GM12878 (cell line): Measurements from ENCODE around the gene ARHGDIG. TPM values are rescaled to one million over a fixed set of nuclear protein-coding genes. Genes with fewer than 3 reads are reported as not detected.

Source experiments
- ATAC-seq: fragments of 200-7000 bp; cut with Tn5 transposase; 3 replicates; pipeline ENCODE4 v1.9.1; 2020; ENCODE audit warnings: mild to moderate bottlenecking, moderate library complexity
- BruUV-seq: library from RNA; stranded (reverse); fragments of 400-500 nt; replicated peaks from 2 replicates; lab custom pipeline; 2021; lab: Mats Ljungman, UMichigan
- CTCF ChIA-PET: fragments of 300-600 bp; sonication (Branson Sonifier 250); formaldehyde crosslinking; extraction: SDS; loops from one replicate; lab custom pipeline; 2021; ENCODE audit warnings: inconsistent platforms; lab: Yijun Ruan, JAX
- POLR2A ChIA-PET: fragments of 350-600 bp; formaldehyde crosslinking; extraction: SDS; loops from one replicate; lab custom pipeline; 2021; ENCODE audit warnings: inconsistent platforms; lab: Charles Lee
- RAD21 ChIA-PET: fragments of 300-600 bp; sonication (Branson Sonifier 250); formaldehyde crosslinking; loops from one replicate; lab custom pipeline; 2023; ENCODE audit warnings: antibody characterized with exemption; ENCODE audit not compliant: unreplicated experiment; lab: Charles Lee
- SMC1A ChIA-PET: fragments of 300-600 bp; sonication (Branson Sonifier 250); formaldehyde crosslinking; loops from one replicate; lab custom pipeline; 2023; ENCODE audit not compliant: unreplicated experiment, uncharacterized antibody; lab: Charles Lee
- DNase-seq: peaks from one replicate; pipeline ENCODE4 v3.0.0-alpha.2; 2011; ENCODE audit warnings: low read depth, low spot score
- FAIRE-seq: peaks from 3 replicates; lab custom pipeline; 2011; peaks lifted over from hg19 to GRCh38; lab: Jason Lieb, UNC
- H2AFZ ChIP-seq: 2 replicates; pipeline ENCODE4 v1.6.0; 2011; ENCODE audit warnings: low read depth, low read length, control low read depth; ENCODE audit not compliant: control insufficient read depth
- H3K27ac ChIP-seq: 2 replicates; pipeline ENCODE4 v1.5.1; 2011; ENCODE audit warnings: control low read depth; ENCODE audit not compliant: control insufficient read depth, insufficient read depth
- H3K27me3 ChIP-seq, 2 experiments: replicated peaks in 1 of 2; 2 replicates each; pipeline versions ENCODE4 v1.6.0 to v1.6.1; 2011; ENCODE audit warnings: low read length in 1 of 2; ENCODE audit not compliant: control insufficient read depth in 2 of 2, insufficient read depth in 2 of 2
- H3K36me3 ChIP-seq, 2 experiments: 2 replicates each; pipeline ENCODE4 v1.5.1; 2011; ENCODE audit warnings: low read length in 1 of 2; ENCODE audit not compliant: control insufficient read depth in 2 of 2, insufficient read depth in 2 of 2
- H3K4me1 ChIP-seq: 2 replicates; pipeline ENCODE4 v1.6.1; 2011; ENCODE audit warnings: mild to moderate bottlenecking, low read length, moderate library complexity, mixed read lengths; ENCODE audit not compliant: control insufficient read depth, insufficient read depth
- H3K4me2 ChIP-seq: 2 replicates; pipeline ENCODE4 v1.6.0; 2011; ENCODE audit warnings: control low read depth; ENCODE audit not compliant: control insufficient read depth, insufficient read depth
- H3K4me3 ChIP-seq: fragments of 200-600 bp; sonication (generic); 2 replicates; pipeline ENCODE4 v1.5.1; 2016
- H3K79me2 ChIP-seq: 2 replicates; pipeline ENCODE4 v1.6.0; 2011; ENCODE audit warnings: low read length; ENCODE audit not compliant: control insufficient read depth, insufficient read depth
- H3K9ac ChIP-seq: 2 replicates; pipeline ENCODE4 v1.8.0; 2011; ENCODE audit warnings: low read length, control low read depth, mixed read lengths; ENCODE audit not compliant: control insufficient read depth, insufficient read depth
- H3K9me3 ChIP-seq: replicated peaks from 3 replicates; pipeline ENCODE4 v1.5.1; 2011; ENCODE audit warnings: mild to moderate bottlenecking, low read length; ENCODE audit not compliant: control insufficient read depth, insufficient read depth
- H4K20me1 ChIP-seq: 2 replicates; pipeline ENCODE4 v1.6.0; 2011; ENCODE audit not compliant: control insufficient read depth, insufficient read depth
- NFIC ChIP-seq: IDR thresholded peaks from 2 replicates; pipeline ENCODE4 v1.6.1; 2012; ENCODE audit warnings: low read depth, mild to moderate bottlenecking, inconsistent platforms, low read length, moderate library complexity
- SIX5 ChIP-seq: IDR thresholded peaks from 2 replicates; pipeline ENCODE4 v1.6.1; 2011; ENCODE audit warnings: mild to moderate bottlenecking, low read depth, low read length, moderate library complexity; ENCODE audit not compliant: severe bottlenecking
- ZNF217 ChIP-seq: fragments of 450-650 bp; IDR thresholded peaks from 2 replicates; pipeline ENCODE4 v1.6.1; 2017; ENCODE audit warnings: antibody characterized with exemption, mild to moderate bottlenecking
- WGBS: methylation state at CpG from one replicate; pipeline ENCODE4 v1.1.6; 2016; ENCODE audit warnings: low lambda C conversion rate; ENCODE audit not compliant: insufficient replicate concordance, insufficient coverage; ENCODE audit errors: missing lambda C conversion rate; 5-methylcytosine and 5-hydroxymethylcytosine counted together
- in situ Hi-C: fragments of 300-500 bp; cut with MboI; formaldehyde crosslinking; loops from 9 replicates; pipeline ENCODE4 v1.14.3; 2018; ENCODE audit warnings: mixed read lengths
- intact Hi-C: fragments of 100-400 bp; cut with micrococcal nuclease; formaldehyde crosslinking; loops from one replicate; pipeline ENCODE4 v1.14.2; 2022; ENCODE audit not compliant: unreplicated experiment
- polyA plus RNA-seq, 11 experiments: library from polyadenylated mRNA; depleted of rRNA in 4 of 11; unstranded in 6 of 11; stranded (reverse) in 5 of 11; fragments of >200 nt; fragmentation: Nextera tagmentation in 4 of 11; fragmentation: Illumina TruSeq in 1 of 11; extraction: Ambion mirVana in 4 of 11; extraction: Trizol in 1 of 11; gene quantifications; 1 replicate in 1 of 11; 2 replicates in 10 of 11; pipeline versions ENCODE4 v1.2.1 to v1.2.3, GENCODE V29; 2011 to 2016; ENCODE audit warnings: inconsistent platforms in 2 of 11, missing spikeins in 2 of 11, low read depth in 1 of 11
- total RNA-seq, 4 experiments: library from RNA; depleted of rRNA in 3 of 4; stranded (reverse); fragments of >200 nt in 3 of 4; fragmentation: Illumina TruSeq in 1 of 4; extraction: Trizol in 1 of 4; gene quantifications; 2 replicates each; pipeline versions ENCODE4 v1.2.1 to v1.2.3, GENCODE V29; 2013 to 2021
- TF ChIP-seq, protein P1 (sequence below), 3 experiments: IDR thresholded peaks in 2 of 3; conservative IDR thresholded peaks in 1 of 3; 2 replicates each; pipeline ENCODE4 v1.5.1; 2011; ENCODE audit warnings: low read depth in 3 of 3, low read length in 3 of 3, mild to moderate bottlenecking in 3 of 3, control low read depth in 2 of 3, moderate library complexity in 2 of 3, inconsistent platforms in 1 of 3, mixed read lengths in 1 of 3; ENCODE audit not compliant: control insufficient read depth in 2 of 3, insufficient read depth in 1 of 3; ENCODE audit errors: extremely low read depth in 1 of 3
- TF ChIP-seq, protein P2 (sequence below): IDR thresholded peaks from 2 replicates; pipeline ENCODE4 v1.6.1; 2011; ENCODE audit warnings: low read depth, low read length, improper control_type of control experiment, borderline replicate concordance
- TF ChIP-seq, protein P3 (sequence below): IDR thresholded peaks from 2 replicates; pipeline ENCODE4 v1.6.1; 2012; ENCODE audit warnings: mild to moderate bottlenecking, low read depth, low read length

Gene ARHGDIG
- total and polyA plus RNA-seq, 10 of the 15 experiments (the other 5 are each of a cell fraction or from before 2014, with no cell fraction given): not detected

DNA sequence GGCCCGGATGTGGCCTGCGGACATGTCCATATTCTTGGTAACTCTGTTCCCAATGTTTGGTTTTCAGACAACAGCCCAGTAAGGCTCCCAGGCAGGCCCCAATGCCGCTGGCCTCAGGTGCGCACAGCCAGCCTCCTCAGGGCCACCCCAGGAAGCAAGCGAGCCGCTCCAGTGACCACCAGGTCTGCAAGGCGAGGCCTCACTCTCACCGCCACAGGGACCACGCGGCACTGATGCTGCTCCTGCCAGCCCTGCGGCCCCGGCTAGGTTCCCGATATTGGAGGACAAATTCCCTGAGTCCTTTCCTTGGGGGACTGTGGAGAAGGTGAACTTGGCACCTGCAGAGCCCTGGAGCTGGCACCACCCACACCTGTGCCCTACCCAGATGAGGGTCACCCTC lies 21.6 kb downstream of the ARHGDIG start:
- no peak for TF ChIP-seq ZNF217
- H3K4me1 ChIP-seq: no peaks in the 10 kb centered on the region
- no peak for FAIRE-seq
- H3K9ac ChIP-seq: no peak overlapping the region
- H3K27me3 ChIP-seq: no peaks in the 10 kb centered on the region
- 98% methylated on average over 13 of the region's 13 CpGs for WGBS
- DNase-seq: no peak
- POLR2A ChIA-PET: no interaction called here
- in situ Hi-C loops (no loop called here), intact Hi-C loops (no loop called here)
- RAD21 ChIA-PET: no interaction called here
- ATAC-seq: no peak
- SMC1A ChIA-PET: no interaction called here
- no peak overlapping the region for H3K4me3 ChIP-seq
- no peak overlapping the region for H3K27ac ChIP-seq
- BruUV-seq: no TSS peak
- CTCF ChIA-PET: no interaction called here
- no peaks in the 10 kb centered on the region for H3K9me3 ChIP-seq
- no peaks in the 10 kb centered on the region for H4K20me1 ChIP-seq
- H3K4me2 ChIP-seq: no peak overlapping the region
- no peak overlapping the region for H2AFZ ChIP-seq
- H3K79me2 ChIP-seq: no peaks in the 10 kb centered on the region
- peaks cover 3 to 10% of the 10 kb centered on the region in 2 experiments; a peak in 3 of 4 replicates for H3K36me3 ChIP-seq

DNA sequence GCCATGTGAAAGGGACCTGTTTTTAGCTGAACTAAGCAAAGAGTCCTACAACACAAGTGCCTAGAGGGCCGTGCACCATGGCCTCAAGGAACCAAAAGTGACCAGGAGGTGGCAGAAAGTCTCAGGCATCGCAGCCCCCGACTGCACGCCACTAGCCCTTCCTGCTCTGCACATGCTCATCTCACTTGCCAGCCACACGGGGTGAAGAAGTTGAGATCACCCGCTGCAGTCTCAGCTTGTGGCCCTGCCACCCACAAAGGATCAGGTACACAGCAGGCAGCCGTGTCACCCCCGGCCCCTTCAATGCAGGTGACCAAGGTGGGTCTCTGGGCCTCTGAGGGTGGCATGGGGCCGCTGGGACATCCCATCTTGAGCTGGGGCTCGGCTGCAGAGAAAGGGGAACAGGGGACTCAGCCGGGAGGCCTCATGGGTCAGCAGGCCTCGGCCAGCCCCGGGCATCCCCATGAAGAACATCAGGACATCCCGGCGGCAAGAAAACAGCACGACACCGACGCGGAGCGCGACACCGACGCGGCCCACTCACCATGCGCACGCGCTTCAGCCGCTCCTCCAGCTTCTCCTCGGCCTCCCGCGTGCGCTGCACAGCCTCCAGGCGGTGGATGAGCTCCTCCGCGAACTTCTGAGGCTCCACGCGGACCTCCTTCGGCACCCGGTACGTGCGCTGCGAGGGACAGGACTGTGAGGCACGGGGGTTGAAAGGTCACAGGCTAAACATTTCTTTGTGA lies 23.5 kb downstream of the ARHGDIG start:
- BruUV-seq: no TSS peak
- TF ChIP-seq, protein P1, sequence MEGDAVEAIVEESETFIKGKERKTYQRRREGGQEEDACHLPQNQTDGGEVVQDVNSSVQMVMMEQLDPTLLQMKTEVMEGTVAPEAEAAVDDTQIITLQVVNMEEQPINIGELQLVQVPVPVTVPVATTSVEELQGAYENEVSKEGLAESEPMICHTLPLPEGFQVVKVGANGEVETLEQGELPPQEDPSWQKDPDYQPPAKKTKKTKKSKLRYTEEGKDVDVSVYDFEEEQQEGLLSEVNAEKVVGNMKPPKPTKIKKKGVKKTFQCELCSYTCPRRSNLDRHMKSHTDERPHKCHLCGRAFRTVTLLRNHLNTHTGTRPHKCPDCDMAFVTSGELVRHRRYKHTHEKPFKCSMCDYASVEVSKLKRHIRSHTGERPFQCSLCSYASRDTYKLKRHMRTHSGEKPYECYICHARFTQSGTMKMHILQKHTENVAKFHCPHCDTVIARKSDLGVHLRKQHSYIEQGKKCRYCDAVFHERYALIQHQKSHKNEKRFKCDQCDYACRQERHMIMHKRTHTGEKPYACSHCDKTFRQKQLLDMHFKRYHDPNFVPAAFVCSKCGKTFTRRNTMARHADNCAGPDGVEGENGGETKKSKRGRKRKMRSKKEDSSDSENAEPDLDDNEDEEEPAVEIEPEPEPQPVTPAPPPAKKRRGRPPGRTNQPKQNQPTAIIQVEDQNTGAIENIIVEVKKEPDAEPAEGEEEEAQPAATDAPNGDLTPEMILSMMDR (IDR thresholded peaks at IDR 0.05 in 2 of 3, conservative IDR thresholded peaks at IDR 0.05 in 1 of 3; ENCODE audit: control insufficient read depth in 2 of 3, extremely low read depth in 1 of 3, insufficient read depth in 1 of 3, low read depth in 3 of 3, low read length in 3 of 3): peak in 1 of 3 experiments; percentile 8; a peak in 1 of 6 replicates
- TF ChIP-seq SIX5 (no peak), NFIC (no peak)
- TF ChIP-seq, protein P2, sequence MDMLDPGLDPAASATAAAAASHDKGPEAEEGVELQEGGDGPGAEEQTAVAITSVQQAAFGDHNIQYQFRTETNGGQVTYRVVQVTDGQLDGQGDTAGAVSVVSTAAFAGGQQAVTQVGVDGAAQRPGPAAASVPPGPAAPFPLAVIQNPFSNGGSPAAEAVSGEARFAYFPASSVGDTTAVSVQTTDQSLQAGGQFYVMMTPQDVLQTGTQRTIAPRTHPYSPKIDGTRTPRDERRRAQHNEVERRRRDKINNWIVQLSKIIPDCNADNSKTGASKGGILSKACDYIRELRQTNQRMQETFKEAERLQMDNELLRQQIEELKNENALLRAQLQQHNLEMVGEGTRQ: no peak
- TF ChIP-seq, protein P3, sequence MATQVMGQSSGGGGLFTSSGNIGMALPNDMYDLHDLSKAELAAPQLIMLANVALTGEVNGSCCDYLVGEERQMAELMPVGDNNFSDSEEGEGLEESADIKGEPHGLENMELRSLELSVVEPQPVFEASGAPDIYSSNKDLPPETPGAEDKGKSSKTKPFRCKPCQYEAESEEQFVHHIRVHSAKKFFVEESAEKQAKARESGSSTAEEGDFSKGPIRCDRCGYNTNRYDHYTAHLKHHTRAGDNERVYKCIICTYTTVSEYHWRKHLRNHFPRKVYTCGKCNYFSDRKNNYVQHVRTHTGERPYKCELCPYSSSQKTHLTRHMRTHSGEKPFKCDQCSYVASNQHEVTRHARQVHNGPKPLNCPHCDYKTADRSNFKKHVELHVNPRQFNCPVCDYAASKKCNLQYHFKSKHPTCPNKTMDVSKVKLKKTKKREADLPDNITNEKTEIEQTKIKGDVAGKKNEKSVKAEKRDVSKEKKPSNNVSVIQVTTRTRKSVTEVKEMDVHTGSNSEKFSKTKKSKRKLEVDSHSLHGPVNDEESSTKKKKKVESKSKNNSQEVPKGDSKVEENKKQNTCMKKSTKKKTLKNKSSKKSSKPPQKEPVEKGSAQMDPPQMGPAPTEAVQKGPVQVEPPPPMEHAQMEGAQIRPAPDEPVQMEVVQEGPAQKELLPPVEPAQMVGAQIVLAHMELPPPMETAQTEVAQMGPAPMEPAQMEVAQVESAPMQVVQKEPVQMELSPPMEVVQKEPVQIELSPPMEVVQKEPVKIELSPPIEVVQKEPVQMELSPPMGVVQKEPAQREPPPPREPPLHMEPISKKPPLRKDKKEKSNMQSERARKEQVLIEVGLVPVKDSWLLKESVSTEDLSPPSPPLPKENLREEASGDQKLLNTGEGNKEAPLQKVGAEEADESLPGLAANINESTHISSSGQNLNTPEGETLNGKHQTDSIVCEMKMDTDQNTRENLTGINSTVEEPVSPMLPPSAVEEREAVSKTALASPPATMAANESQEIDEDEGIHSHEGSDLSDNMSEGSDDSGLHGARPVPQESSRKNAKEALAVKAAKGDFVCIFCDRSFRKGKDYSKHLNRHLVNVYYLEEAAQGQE: no peak
- Histone ChIP-seq H3K36me3 (peaks cover 10 to 18% of the 10 kb centered on the region in 2 experiments), H2AFZ (no peak overlapping the region), H3K79me2 (no peaks in the 10 kb centered on the region), H3K9ac (no peak overlapping the region), H3K27ac (no peak overlapping the region), H3K4me3 (no peak overlapping the region), H3K27me3 (no peaks in the 10 kb centered on the region), H3K4me1 (no peaks in the 10 kb centered on the region; the same call in 1 of the 2 replicates), H3K9me3 (no peaks in the 10 kb centered on the region), H4K20me1 (no peaks in the 10 kb centered on the region), H3K4me2 (no peak overlapping the region)
- intact Hi-C loops: no loop called here
- ChIA-PET SMC1A (no interaction called here), POLR2A (no interaction called here), RAD21 (no interaction called here), CTCF (interaction anchor here (0.9 kb wide), 1 partner anchor 197 kb away, joined by 3 read pairs; no protein-coding TSS in a partner anchor)
- DNase-seq (no peak), FAIRE-seq (no peak), ATAC-seq (peak; percentile 41; the same call in 2 of the 3 replicates)
- 93% methylated on average over 42 of the region's 43 CpGs for WGBS
- in situ Hi-C loops: no loop called here
